HG03175 (cell line): ENCODE results near the gene VSIG10L2.

Experiments used
- ATAC-seq: cut with Tn5 transposase; IDR thresholded peaks from one replicate; pipeline ENCODE4 v1.9.1; 2021; ENCODE audit warnings: mild to moderate bottlenecking, moderate library complexity; ENCODE audit not compliant: unreplicated experiment

Gene VSIG10L2

DNA sequence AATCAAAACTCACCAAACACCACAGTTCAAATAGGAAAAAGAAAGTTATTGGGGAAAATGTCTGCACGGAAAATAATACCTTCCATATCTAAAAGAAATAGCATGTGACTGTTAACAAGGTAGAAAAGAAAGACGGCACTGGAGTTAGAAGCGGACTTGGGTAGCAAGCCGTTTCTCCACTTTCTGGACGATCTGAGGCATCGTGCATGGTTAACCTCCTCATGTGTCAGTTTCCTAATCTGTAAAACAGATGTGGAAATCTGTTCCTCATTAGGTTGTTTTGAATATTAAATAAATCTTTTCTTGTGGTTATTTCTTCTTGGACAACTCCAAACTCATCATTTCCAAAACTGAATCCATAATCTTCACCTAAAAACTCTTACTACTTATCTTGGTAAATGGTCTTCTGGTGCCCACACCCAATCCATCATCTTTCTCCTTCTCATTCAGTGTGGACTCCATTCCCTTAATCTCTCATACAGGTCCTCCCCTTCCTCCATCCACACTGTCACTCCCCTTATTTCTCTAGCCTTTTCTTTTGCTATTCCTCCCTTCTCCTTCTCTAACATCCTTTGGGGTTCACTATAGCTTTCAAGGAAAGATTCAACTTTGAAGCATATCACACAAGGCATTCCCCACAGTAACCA lies 53.5 kb downstream of the VSIG10L2 start:
- ATAC-seq: no peak

DNA sequence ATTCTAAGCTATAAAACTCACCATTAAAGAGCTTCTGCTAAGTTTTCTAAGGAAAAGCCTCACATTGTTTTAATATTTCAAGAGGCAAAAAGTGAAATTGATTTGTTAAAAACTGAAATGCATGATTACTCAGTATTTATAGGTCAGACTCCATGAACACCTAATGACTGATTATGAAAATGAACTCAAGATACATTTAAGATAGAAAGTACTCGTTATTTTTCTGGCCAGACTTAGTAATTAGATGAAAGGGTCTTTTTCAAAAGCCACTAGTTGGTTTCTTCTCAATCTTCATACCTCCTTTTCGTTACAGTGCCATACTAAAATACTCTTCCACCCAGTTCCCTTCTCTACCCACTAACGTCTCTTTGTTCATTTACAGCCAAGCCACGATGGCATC lies 56.3 kb downstream of the VSIG10L2 start:
- ATAC-seq: no peak
